HEK293T (cell line): ENCODE results near the gene MAPK1IP1L.

Experiments
- ARNT ChIP-seq: fragments of 450-650 bp; IDR thresholded peaks from 2 replicates; pipeline ENCODE4 v1.6.1; 2017; ENCODE audit warnings: mild to moderate bottlenecking
- BHLHE40 ChIP-seq: fragments of 450-650 bp; IDR thresholded peaks from 2 replicates; pipeline ENCODE4 v1.6.1; 2016; ENCODE audit warnings: mild to moderate bottlenecking, moderate library complexity, borderline replicate concordance
- L3MBTL2 ChIP-seq: fragments of 450-650 bp; conservative IDR thresholded peaks from 2 replicates; pipeline ENCODE4 v1.6.1; 2016; ENCODE audit warnings: mild to moderate bottlenecking
- SP1 ChIP-seq: fragments of 450-650 bp; IDR thresholded peaks from 2 replicates; pipeline ENCODE4 v1.6.1; 2017
- SUZ12 ChIP-seq: fragments of 450-650 bp; IDR thresholded peaks from 2 replicates; pipeline ENCODE4 v1.6.1; 2016; ENCODE audit warnings: mild to moderate bottlenecking
- TARDBP ChIP-seq: fragments of 450-650 bp; IDR thresholded peaks from 2 replicates; pipeline ENCODE4 v1.6.1; 2016

- TF ChIP-seq SP1 (no peak), TARDBP (no peak), ARNT (no peak), SUZ12 (no peak), L3MBTL2 (no peak), BHLHE40 (no peak)
Measured at GRCh38 chr14:55070981-55071411, 19.5 kb downstream of the MAPK1IP1L start.
